GM23248 (cell line): Measurements from ENCODE around the gene OR52K2.

Source experiments
- EZH2 ChIP-seq: fragments of 200-600 bp; sonication (generic); IDR thresholded peaks from 2 replicates; pipeline ENCODE4 v1.6.1; 2018; ENCODE audit warnings: antibody characterized with exemption, mild to moderate bottlenecking; ENCODE audit not compliant: insufficient read depth, poor library complexity, severe bottlenecking
- EZH2phosphoT487 ChIP-seq: fragments of 200-600 bp; sonication (generic); IDR thresholded peaks from 2 replicates; pipeline ENCODE4 v1.6.1; 2018; ENCODE audit warnings: antibody characterized with exemption, moderate library complexity, mild to moderate bottlenecking, low read depth; ENCODE audit not compliant: insufficient read depth

DNA sequence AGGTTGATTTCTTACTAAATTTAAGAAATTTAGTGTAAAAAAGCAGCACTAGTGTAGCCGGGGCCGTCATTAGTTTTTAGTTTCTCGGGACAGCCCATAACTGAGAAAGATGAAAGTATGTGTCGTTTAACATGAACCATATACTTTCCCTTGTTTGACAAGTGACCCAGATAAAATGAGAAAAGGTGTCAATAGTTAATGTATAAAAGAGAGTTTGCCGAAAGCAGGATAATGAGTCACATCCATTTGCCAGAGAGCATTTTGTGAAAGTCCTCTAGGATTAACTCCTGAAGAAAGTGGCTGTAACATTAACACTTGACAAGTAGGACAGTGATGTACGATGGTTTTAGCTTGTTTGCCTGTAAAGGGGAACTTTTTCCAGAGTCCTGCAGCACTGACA lies 46.9 kb downstream of the OR52K2 start:
- TF ChIP-seq EZH2 (no peak), EZH2phosphoT487 (no peak)
